NCI-H2081 (cell line): ENCODE results near the gene SYNJ1.
"Not testable (repeated sequence)": the region's sequence is repeated elsewhere in the genome, so short reads cannot be mapped to it uniquely, and the experiment has no call there.

Source experiments
- DNase-seq, 2 experiments: peaks; one replicate each; lab custom pipeline; 2025; lab: John Stamatoyannopoulos, UW

SYNJ1 gene

GRCh38 chr21:32727687-32728455, at the start of gene SYNJ1:
Gene SYNJ1 (minus strand): TSS chr21:32728013. CDS start chr21:32726895, 1,118 bp downstream.
- peak; percentile 85 to 87 for DNase-seq

- DNase-seq: no peak
Measured at GRCh38 chr21:32777269-32777668, 49.5 kb upstream of the SYNJ1 start.

- DNase-seq: no peak
Measured at GRCh38 chr21:32776743-32777142, 48.9 kb upstream of the SYNJ1 start.

DNA sequence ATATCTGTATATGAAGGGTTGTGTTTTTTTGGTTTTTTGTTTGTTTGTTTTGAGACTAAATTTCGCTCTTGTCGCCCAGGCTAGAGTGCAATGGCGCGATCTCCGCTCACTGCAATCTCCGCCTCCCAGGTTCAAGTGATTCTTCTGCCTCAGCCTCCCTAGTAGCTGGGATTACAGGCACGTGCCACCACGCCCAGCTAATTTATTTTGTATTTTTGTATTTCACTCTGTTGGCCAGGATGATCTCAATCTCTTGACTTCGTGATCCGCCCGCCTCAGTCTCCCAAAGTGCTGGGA, 45.2 kb upstream of the SYNJ1 start:
- not testable (repeated sequence) for DNase-seq

DNA sequence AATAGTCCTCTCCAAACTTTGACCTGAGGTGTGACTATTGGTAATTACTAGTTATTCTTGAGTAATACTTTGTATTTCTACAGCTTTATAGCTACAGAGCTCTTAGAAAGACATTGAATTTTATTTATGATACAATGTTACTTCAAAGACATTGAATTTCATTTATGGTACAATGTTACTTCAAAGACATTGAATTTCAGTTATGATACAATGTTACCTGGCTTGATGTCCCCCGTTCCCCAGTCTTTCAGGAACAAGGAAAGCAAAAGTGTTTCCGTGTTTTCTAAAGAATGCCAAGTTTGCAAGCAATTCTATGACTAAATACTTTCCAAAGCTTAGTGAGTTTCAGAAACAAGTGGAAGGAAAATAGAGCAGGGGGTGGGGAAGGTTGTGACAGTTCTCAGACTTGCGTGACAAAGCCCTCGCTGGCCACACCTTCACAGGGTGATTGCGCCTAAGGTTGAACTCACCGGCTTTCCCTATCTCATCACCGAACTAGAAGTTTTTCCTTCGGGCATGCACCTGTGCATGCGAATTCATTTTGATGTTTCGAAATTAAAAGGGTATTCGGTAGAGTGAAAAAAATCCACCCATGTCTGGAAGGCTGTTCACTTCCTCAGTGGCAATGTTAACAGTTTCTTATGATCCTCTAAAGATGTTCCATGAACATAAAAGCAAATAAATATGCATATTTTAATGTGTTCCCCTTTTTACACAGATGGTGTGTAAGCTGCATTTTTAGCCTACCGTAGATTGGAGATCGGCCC, 44.7 kb upstream of the SYNJ1 start:
- no peak for DNase-seq

GRCh38 chr21:32770871-32771523, 43.2 kb upstream of the SYNJ1 start:
- peak; percentile 30 to 32 for DNase-seq

- DNase-seq: peak; percentile 22 to 47
Measured at GRCh38 chr21:32768530-32768929, 40.7 kb upstream of the SYNJ1 start.

DNA sequence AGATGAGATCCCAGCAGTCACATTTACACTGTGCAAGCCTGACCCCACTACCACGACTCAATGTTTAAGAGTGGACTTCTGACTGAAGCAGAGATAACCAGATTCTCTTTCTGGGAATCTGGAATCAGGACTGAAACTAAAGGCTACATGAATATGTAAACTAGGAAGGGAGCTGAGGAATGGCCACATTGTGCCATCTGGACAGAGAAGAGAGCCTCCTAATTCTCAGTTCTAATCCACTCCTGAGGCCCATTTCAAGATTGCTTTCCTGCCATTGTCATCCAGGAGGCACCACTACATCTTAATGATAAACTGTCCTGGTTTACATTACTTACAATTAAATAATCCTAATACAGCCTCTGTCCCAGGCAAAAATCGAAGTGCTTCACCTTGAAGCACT, 37.2 kb upstream of the SYNJ1 start:
- DNase-seq: no peak

GRCh38 chr21:32764186-32764585, 36.4 kb upstream of the SYNJ1 start:
- DNase-seq: no peak

DNA sequence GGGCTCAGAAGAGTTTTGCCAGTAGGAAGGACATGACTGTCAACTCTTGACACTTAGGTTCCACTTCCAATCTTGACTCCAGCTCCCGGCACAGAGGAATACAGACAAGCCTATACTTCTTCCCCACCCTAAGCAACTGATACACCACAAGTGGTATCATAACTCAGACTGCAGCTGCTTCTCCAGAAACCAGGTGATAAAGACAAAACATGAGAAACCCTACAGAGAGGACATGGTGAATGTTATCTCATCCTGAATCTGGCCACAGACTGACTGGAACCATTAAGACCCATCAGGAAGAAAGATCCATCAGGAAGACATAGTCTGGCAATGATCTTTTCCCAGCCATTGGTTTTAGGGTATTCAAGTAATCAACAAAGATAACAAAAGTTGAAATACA, 30.0 kb upstream of the SYNJ1 start:
- DNase-seq: no peak

- DNase-seq: no peak
Measured at GRCh38 chr21:32756096-32756495, 28.3 kb upstream of the SYNJ1 start.

DNA sequence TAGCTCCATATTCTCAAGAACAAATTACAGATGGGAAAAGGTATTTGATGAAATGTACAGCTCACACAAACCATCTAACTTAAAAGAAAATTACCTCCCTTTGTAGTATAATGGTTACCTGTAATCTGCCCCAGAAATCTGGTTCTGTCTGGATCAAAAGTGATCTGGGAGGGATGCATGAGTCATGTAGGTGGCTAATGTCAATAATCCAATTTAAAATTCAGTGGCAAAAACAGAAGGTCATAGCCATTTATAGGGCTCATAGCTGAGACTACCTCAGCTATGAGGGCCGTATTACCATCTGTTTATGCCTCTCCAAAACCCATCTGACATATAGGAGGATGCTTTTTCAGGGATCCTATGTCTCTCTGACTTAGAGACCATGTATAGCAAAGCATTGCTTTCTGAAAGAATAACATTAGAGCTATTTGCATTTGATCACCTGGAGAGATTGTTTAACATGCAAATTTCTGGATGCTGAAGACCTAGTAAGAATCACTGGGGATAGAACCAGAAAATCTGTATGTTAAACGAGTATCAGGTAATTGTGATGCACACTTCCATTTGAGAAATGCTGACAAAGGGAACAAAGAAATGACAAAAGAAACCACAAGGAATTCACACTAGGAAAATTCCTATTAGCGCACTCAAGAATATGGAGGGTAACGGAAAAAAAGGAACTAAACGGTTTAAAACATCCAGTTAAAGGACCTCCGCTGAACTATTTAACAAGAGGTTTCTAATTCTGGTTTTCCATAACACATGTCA, 26.2 kb upstream of the SYNJ1 start:
- DNase-seq: no peak

DNA sequence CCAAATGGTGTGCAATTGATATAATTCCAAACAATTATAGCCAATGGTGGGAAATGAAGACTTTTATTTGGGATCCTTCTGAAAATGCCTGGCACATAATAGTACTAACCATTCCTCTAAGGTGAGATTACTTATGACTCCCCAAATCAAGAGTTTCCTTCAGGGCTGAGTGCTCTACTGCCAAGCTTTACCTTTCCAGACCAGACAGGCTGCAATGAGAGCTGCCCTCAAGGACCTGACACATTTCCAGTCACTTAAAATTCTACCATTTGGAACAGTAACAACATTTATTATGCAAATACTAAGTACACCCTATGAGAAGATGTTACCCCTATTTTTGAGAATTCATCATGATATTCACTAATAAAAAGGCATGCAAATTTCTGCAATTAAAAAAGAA, 22.6 kb upstream of the SYNJ1 start:
- DNase-seq: no peak

DNA sequence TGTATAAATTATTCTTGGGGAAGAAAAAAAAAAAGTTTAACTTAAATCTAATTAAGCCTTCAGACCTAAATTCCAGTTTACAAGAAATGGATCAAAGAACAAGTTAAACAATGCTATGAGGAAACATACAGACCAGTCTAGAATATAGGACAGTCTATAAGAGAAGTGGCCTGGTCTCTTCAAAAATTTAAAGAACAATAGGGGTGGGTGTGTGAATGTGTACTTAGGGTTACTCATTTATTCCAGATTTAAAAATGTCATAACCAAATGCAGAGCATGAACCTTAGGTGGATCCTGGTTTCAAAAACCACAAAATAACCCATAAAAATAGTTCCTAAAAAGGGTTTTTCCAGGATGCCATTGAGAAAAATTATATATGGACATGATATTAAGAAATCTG, 21.8 kb upstream of the SYNJ1 start:
- DNase-seq: no peak

DNA sequence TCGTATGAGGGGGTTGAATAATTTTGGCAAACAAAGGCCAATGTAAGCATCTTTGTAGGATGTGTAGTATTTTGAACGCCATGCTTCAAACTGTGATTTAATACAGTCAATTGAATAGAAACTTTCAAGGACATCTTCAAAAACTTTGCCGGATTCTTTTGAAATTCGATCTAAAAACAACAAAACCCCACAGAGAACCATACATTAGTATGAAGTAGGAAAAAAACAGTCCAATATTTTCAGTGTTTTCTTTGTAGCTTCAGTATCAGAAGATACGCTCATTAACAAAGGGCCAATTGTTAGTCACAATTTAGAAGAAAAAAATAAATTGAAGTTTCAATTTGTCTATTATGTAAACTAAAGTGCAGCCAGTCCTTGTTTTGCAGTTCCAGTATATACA, 20.7 kb upstream of the SYNJ1 start:
- no peak for DNase-seq

DNA sequence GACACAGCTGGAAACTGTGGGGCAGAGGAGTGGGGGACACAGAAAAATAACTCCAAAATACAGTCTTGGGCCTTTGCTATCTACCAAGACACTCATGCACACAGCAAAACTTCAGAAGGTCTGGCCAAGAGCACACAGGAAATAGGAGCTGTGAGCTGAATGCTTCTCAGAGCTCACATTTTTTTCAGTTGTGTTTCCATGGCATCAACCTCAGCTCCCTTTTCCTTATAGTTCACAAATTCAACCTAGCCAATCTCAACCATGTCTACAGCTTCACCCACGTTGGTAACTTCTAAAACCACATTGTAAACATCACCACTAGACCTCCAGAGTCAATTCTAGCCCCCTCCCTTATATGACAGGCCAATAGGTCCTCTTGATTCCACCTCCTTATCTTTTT, 19.6 kb upstream of the SYNJ1 start:
- DNase-seq: no peak

DNA sequence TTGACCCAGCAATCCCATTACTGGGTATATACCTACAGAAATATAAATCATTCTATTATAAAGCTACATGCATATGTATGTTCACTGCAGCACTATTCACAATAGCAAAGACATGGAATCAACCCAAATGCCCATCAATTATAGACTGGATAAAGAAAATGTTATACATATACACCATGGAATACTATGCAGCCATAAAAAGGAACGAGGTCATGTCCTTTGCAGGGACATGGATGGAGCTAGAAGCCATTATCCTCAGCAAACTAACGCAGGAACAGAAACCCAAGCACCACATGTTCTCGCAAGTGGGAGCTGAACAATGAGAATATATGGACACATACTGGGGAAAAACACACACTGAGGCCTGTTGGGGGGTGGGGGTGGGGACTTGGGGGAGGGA, 18.9 kb upstream of the SYNJ1 start:
- DNase-seq: not testable (repeated sequence)

- no peak for DNase-seq
Measured at GRCh38 chr21:32742396-32742795, 14.6 kb upstream of the SYNJ1 start.

DNA sequence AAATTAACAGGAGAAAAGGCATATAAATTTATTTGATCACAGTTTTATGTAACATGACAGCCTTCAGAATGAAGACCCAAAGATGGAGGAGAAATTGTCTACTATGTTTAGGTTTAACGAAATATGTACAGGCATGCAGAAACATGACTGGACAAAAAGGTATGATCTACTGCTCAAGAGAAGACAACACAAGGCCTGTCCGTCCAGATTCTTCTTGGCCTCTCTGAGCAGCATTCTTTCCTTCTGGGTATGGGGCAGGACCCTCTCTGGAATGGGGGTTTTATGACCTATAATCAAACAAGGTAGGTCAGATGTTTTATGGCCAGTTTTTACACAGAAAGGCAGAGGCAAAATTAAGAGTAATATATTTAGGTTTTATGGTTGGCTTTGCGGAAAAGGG, 13.5 kb upstream of the SYNJ1 start:
- DNase-seq: no peak

GRCh38 chr21:32739946-32740345, 12.1 kb upstream of the SYNJ1 start:
- DNase-seq: no peak

DNA sequence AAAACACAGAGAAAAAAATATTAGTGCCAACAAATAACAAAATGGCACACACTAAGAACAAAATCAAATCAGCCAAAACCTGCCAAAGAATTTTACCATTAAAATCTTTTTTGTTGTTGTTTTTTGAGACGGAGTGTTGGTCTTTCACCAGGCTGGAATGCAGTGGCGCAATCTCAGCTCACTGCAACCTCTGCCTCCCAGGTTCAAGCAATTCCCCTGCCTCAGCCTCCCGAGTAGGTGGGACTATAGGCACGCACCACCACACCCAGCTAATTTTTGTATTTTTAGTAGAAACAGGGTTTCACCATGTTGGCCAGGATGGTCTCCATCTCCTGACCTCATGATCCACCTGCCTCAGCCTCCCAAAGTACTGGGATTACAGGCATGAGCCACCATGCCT, 8.3 kb upstream of the SYNJ1 start:
- not testable (repeated sequence) for DNase-seq

DNA sequence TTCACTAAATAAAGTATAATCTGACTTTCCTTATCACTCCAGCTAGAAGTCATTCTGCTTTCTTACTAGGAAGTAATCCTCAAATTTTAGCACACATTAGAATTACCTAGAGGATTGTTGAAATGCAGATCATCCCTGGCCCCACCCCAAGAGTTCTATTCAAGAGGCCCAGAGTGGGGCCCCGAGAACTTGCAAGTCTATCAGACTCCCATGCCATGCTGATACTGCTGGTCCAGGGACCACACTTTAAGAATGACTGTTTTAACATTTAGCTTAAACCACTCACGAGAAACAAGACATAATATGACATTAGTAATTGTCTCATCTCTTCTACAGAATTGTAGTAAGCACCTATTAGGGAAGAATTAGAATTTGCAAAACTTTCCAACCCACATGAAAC, 7.7 kb upstream of the SYNJ1 start:
- no peak for DNase-seq
